Hematopoietic multipotent progenitor cell treated with erythropoietin and hydrocortisone succinate and interleukin-3 and kit ligand, for 15 days (in vitro differentiated cells): ENCODE results near the gene MRPL4.
A peak's percentile ranks its signal among the peaks of the same experiment; 100 is the strongest.
"Not testable (repeated sequence)": the region's sequence is repeated elsewhere in the genome, so short reads cannot be mapped to it uniquely, and the experiment has no call there.

ENCODE experiments used
- DNase-seq: peaks from one replicate; pipeline ENCODE4 v3.0.0-alpha.2; 2015; ENCODE audit warnings: low spot score

Gene MRPL4

GRCh38 chr19:10262771-10263170, 10.8 kb downstream of the MRPL4 start:
- DNase-seq, result no peak

DNA sequence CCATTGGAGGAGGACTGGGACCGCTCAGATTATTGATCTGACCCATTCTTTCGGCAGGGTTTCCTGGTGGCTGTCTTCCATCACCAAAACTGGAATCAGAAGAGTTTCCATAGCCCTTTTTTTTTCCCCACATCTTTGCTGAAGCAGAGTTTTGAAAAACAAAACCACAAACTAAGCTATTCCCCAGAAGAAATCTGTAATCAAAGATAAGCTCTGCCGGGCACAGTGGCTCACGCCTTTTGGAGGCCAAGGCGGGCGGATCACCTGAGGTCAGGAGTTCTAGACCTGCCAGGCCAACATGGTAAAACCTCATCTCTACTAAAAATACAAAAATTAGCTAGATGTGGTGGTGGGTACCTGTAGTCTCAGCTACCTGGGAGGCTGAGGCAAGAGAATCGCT, 14.7 kb downstream of the MRPL4 start:
- no peak for DNase-seq

- no peak for DNase-seq
Observed at GRCh38 chr19:10268071-10268470, 16.1 kb downstream of the MRPL4 start.

GRCh38 chr19:10269333-10270179, 17.5 kb downstream of the MRPL4 start:
- DNase-seq, result peak; percentile 84

DNA sequence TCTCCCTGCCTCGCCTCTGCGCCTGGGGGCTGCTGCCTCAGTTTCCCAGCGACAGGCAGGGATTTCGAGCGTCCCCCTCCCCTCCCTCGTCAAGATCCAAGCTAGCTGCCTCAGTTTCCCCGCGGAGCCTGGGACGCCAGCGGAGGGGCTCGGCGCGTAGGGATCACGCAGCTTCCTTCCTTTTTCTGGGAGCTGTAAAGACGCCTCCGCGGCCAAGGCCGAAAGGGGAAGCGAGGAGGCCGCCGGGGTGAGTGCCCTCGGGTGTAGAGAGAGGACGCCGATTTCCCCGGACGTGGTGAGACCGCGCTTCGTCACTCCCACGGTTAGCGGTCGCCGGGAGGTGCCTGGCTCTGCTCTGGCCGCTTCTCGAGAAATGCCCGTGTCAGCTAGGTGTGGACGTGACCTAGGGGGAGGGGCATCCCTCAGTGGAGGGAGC, 18.2 kb downstream of the MRPL4 start:
- DNase-seq, result no peak

- DNase-seq, result no peak
Observed at GRCh38 chr19:10270616-10271394, 18.8 kb downstream of the MRPL4 start, which contains the start of gene ICAM1. TSS of gene ICAM1 (plus strand) at chr19:10271120. CDS start at chr19:10271160, 40 bp downstream.

GRCh38 chr19:10271543-10272086, 19.6 kb downstream of the MRPL4 start:
- no peak for DNase-seq

DNA sequence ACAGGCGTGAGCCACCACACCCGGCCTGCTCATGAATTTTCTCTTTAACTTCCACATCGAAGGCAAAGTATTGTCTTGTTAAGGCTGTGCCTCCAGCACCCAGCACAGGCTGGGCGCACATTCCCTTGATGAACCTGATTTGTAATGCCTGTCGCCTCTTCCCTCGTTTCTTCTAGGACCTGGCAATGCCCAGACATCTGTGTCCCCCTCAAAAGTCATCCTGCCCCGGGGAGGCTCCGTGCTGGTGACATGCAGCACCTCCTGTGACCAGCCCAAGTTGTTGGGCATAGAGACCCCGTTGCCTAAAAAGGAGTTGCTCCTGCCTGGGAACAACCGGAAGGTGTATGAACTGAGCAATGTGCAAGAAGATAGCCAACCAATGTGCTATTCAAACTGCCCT, 22.6 kb downstream of the MRPL4 start:
- DNase-seq, result no peak

DNA sequence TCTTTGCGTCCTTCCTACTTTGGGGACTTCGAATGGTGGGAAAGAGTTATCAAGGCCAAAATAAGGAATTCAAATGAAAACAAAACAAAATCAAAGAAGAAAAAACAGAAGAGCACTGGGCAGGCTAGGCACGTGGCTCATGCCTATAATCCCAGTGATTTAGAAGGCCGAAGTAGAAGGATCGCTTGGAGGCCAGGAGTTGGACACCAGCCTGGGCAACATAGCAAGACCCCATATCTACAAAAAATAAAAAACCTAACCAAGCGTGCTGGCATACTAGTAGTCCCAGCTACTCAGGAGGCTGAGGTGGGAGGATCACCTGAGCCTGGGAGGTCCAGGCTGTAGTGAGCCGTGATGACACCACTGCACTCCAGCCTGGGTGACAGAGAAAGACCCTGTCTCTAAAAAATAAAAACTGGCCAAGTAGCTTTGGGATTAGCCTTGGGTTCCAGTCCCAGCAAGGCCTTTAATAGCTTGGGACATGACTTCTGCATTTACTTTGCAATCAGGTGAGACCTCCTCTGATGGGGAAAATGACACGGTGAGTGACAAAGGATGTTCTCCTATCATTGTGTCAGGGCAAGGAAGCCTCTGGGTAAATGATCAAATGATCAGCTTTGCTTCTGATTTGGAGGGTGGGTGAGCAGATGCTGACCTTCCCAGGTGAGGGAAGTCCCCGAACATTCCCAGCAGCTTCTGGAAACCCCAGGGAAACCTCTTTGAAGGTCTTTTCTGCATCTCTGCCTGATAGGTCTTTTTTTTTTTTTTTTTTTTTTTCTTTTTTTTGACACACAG, 26.0 kb downstream of the MRPL4 start:
- no peak for DNase-seq

- no peak for DNase-seq
Observed at GRCh38 chr19:10278935-10279334, 26.9 kb downstream of the MRPL4 start.

DNA sequence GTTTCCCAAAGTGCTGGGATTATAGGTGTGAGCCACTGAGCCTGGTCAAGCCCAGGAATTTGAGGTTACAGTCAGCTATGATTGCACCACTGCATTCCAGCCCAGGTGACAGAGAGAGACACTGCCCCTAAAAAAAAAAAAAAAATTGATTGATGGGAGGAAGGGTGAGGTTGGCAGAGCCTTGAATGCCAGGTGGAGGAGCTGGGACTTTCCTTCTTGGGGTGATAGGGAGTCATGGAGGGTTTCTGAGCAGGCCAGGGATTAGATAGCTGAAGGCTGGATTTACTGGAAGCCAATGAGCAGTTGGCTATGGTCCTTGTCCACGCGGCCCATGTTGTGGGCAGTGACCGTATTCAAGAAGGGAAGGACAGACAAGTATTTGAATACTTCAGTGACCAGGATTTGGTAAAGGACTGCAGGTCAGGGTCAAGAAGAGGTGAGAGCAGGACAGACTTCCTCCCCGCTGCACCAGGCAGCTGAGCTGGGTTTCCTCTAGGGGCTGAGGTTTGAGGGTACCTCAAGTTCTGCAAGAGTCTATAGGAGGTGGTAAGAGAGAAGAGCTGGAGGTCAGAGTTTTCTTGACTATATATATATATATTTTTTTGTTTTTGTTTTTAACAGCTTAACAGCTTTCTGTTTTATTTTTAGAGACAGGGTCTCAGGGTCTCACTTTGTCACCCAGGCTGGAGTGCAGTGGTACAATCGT, 27.9 kb downstream of the MRPL4 start:
- DNase-seq, result no peak

DNA sequence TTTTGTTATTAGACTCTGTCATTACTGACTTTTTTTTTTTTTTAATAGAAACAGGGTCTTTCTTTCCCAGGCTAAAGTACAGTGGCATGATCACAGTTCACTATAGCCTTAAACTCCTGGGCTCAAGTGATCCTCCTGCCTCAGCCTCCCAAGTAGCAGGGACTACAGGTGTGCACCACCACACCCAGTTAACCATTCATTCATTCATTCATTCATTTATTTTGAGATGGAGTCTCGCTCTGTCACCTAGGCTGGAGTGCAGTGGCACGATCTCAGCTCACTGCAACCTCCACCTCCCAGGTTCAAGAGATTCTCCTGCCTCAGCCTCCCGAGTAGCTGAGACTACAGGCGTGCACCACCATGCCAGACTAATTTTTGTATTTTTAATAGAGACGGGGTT, 30.0 kb downstream of the MRPL4 start:
- not testable (repeated sequence) for DNase-seq

- peak; percentile 33 for DNase-seq
Observed at GRCh38 chr19:10283301-10284064, 31.5 kb downstream of the MRPL4 start.

DNA sequence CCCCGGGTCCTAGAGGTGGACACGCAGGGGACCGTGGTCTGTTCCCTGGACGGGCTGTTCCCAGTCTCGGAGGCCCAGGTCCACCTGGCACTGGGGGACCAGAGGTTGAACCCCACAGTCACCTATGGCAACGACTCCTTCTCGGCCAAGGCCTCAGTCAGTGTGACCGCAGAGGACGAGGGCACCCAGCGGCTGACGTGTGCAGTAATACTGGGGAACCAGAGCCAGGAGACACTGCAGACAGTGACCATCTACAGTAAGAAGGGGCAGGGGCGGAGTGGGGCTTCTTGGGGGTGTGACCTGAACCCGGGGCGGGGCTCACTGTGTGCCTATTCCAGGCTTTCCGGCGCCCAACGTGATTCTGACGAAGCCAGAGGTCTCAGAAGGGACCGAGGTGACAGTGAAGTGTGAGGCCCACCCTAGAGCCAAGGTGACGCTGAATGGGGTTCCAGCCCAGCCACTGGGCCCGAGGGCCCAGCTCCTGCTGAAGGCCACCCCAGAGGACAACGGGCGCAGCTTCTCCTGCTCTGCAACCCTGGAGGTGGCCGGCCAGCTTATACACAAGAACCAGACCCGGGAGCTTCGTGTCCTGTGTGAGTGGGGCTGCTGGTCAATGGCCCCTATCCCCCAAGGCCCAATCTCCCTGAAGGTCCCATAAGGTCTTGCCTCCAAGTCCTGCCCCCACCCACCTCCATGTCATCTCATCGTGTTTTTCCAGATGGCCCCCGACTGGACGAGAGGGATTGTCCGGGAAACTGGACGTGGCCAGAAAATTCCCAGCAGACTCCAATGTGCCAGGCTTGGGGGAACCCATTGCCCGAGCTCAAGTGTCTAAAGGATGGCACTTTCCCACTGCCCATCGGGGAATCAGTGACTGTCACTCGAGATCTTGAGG, 32.3 kb downstream of the MRPL4 start:
- DNase-seq, result no peak

- no peak for DNase-seq
Observed at GRCh38 chr19:10284960-10285278, 32.9 kb downstream of the MRPL4 start.

- DNase-seq, result no peak
Observed at GRCh38 chr19:10285393-10285792, 33.4 kb downstream of the MRPL4 start.

GRCh38 chr19:10286803-10287737, 35.1 kb downstream of the MRPL4 start, which contains the start of gene ICAM4:
TSS of gene ICAM4 (plus strand) at chr19:10286955. CDS start at chr19:10287013, 58 bp downstream.
- peak; percentile 89 for DNase-seq

GRCh38 chr19:10288662-10289166, 36.7 kb downstream of the MRPL4 start:
- peak; percentile 88 for DNase-seq
